GM23248 (cell line): ENCODE measurements around the gene NTN3.

Source experiments
- EZH2 ChIP-seq: fragments of 200-600 bp; sonication (generic); IDR thresholded peaks from 2 replicates; pipeline ENCODE4 v1.6.1; 2018; ENCODE audit warnings: antibody characterized with exemption, mild to moderate bottlenecking; ENCODE audit not compliant: insufficient read depth, poor library complexity, severe bottlenecking
- EZH2phosphoT487 ChIP-seq: fragments of 200-600 bp; sonication (generic); IDR thresholded peaks from 2 replicates; pipeline ENCODE4 v1.6.1; 2018; ENCODE audit warnings: antibody characterized with exemption, moderate library complexity, mild to moderate bottlenecking, low read depth; ENCODE audit not compliant: insufficient read depth

- TF ChIP-seq EZH2 (no peak), EZH2phosphoT487 (no peak)
Observed at GRCh38 chr16:2498531-2499253, 27.6 kb downstream of the NTN3 start.
